ENCODE measurements around the gene STX16. TPM values are rescaled to one million over a fixed set of nuclear protein-coding genes. Genes with fewer than 3 reads are reported as not detected.

The STX16 gene
- total and polyA plus RNA-seq, 9 of the 15 experiments (the other 6 are each of a cell fraction or from before 2014, with no cell fraction given): 4.4 to 43.5 (median 14.7) TPM

GRCh38 chr20:58623579-58624473, 27.3 kb upstream of the STX16 start (continued):
- peak; percentile 57 for TF ChIP-seq ZFX (CRISPR knock-in tag; IDR thresholded peaks at IDR 0.05)
- TF ChIP-seq HBP1 (CRISPR knock-in tag; IDR thresholded peaks at IDR 0.05): no peak
- no peak for TF ChIP-seq ASH1L (IDR thresholded peaks at IDR 0.05; ENCODE audit: borderline replicate concordance, low read depth, partially characterized antibody)
- TF ChIP-seq, protein P1, sequence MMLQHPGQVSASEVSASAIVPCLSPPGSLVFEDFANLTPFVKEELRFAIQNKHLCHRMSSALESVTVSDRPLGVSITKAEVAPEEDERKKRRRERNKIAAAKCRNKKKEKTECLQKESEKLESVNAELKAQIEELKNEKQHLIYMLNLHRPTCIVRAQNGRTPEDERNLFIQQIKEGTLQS (IDR thresholded peaks at IDR 0.05): peak; percentile 98
- TF ChIP-seq, protein P1 (CRISPR knock-in tag; conservative IDR thresholded peaks at IDR 0.05): peak; percentile 89
- peak; percentile 31 to 53; a peak in 1 of 4 replicates for TF ChIP-seq MLLT1 (IDR thresholded peaks at IDR 0.05)
- no peak for TF ChIP-seq THRAP3 (IDR thresholded peaks at IDR 0.05; ENCODE audit: borderline replicate concordance)
- 0 out of 2 replicates have a peak, but pooled peaks have one; percentile 56 for TF ChIP-seq ZEB2 (IDR thresholded peaks at IDR 0.05)
- TF ChIP-seq LEF1 (IDR thresholded peaks at IDR 0.05): peak; percentile 70; the same call in 1 of the 2 replicates
- no peak for TF ChIP-seq ZFP1 (CRISPR knock-in tag; IDR thresholded peaks at IDR 0.05)
- no peak for TF ChIP-seq MTA3 (IDR thresholded peaks at IDR 0.05; ENCODE audit: borderline replicate concordance)
- no peak for TF ChIP-seq ZNF311 (CRISPR knock-in tag; IDR thresholded peaks at IDR 0.05)
- no peak for TF ChIP-seq MEIS2 (IDR thresholded peaks at IDR 0.05; ENCODE audit: partially characterized antibody)
- TF ChIP-seq SIN3A (IDR thresholded peaks at IDR 0.05; ENCODE audit: borderline replicate concordance in 2 of 2, control insufficient read depth in 1 of 2, low read depth in 2 of 2, low read length in 2 of 2): no peak
- no peak for TF ChIP-seq FOXJ2 (tag; IDR thresholded peaks at IDR 0.05)
- peak; percentile 86 for TF ChIP-seq JUNB (CRISPR knock-in tag; conservative IDR thresholded peaks at IDR 0.05)
- TF ChIP-seq ZBED1 (IDR thresholded peaks at IDR 0.05): no peak
- TF ChIP-seq, protein P2, sequence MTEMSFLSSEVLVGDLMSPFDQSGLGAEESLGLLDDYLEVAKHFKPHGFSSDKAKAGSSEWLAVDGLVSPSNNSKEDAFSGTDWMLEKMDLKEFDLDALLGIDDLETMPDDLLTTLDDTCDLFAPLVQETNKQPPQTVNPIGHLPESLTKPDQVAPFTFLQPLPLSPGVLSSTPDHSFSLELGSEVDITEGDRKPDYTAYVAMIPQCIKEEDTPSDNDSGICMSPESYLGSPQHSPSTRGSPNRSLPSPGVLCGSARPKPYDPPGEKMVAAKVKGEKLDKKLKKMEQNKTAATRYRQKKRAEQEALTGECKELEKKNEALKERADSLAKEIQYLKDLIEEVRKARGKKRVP (CRISPR knock-in tag; IDR thresholded peaks at IDR 0.05): no peak
- no peak for TF ChIP-seq POLR2AphosphoS2 (IDR thresholded peaks at IDR 0.05; ENCODE audit: low read length)
- TF ChIP-seq, protein P3, sequence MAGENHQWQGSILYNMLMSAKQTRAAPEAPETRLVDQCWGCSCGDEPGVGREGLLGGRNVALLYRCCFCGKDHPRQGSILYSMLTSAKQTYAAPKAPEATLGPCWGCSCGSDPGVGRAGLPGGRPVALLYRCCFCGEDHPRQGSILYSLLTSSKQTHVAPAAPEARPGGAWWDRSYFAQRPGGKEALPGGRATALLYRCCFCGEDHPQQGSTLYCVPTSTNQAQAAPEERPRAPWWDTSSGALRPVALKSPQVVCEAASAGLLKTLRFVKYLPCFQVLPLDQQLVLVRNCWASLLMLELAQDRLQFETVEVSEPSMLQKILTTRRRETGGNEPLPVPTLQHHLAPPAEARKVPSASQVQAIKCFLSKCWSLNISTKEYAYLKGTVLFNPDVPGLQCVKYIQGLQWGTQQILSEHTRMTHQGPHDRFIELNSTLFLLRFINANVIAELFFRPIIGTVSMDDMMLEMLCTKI (IDR thresholded peaks at IDR 0.05; ENCODE audit: partially characterized antibody): no peak
- TF ChIP-seq MAZ (CRISPR knock-in tag; conservative IDR thresholded peaks at IDR 0.05 in 1 of 2, IDR thresholded peaks at IDR 0.05 in 1 of 2): peak in 1 of 2 experiments; percentile 44; a peak in 1 of 4 replicates
- no peak for TF ChIP-seq MED1 (CRISPR knock-in tag; IDR thresholded peaks at IDR 0.05; ENCODE audit: borderline replicate concordance)
